Keratinocyte (primary cell): Measurements from ENCODE around the gene ATP8A2.

ENCODE experiments used
- CTCF ChIP-seq, 3 experiments: IDR thresholded peaks in 1 of 3; conservative IDR thresholded peaks in 1 of 3; optimal IDR thresholded peaks in 1 of 3; 2 replicates in 2 of 3; 3 replicates in 1 of 3; pipeline versions ENCODE3 to v1.5.1; 2011; ENCODE audit warnings: low read length in 3 of 3, mild to moderate bottlenecking in 3 of 3, moderate library complexity in 2 of 3, control low read depth in 1 of 3, inconsistent platforms in 1 of 3; ENCODE audit not compliant: insufficient read depth in 2 of 3; ENCODE audit errors: extremely low read depth in 1 of 3
- EZH2 ChIP-seq: IDR thresholded peaks from one replicate; pipeline ENCODE4 v1.6.1; 2012; ENCODE audit warnings: inconsistent platforms, mild to moderate bottlenecking, low read length, moderate library complexity

DNA sequence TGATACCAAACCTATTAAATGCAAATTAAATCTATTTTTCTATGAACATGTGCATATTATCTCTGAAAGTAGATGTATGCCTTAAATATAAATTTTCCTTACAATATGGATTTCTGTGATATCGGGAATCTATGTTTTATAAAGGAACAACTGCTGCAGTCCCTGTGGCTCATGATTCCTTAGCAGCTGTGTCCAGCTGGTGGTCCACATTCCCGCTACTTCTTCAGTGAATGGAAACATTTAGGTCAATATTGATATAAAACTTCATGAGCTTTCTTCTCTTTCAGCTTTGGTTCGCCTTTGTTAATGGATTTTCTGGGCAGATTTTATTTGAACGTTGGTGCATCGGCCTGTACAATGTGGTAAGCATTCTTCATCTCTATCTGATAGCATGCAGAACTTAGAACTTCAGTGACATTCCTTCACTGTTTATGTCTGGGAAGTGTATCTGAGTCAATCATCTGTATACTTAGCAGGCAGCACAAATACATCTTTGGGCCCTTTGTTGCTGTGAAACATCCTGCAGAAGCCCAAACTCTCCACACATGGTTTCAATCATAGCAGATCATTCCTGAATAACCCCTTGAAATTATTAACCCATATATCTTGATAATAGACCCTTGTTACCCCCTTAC lies 456.2 kb downstream of the ATP8A2 start:
- no peak for TF ChIP-seq CTCF (optimal IDR thresholded peaks at IDR 0.05 in 1 of 3, IDR thresholded peaks at IDR 0.05 in 1 of 3, conservative IDR thresholded peaks at IDR 0.05 in 1 of 3; ENCODE audit: extremely low read depth in 1 of 3, insufficient read depth in 2 of 3, low read length in 3 of 3)
- no peak for TF ChIP-seq EZH2
